RWPE2 (cell line): ENCODE data around the gene CES1.
"Not testable (repeated sequence)": the region's sequence is repeated elsewhere in the genome, so short reads cannot be mapped to it uniquely, and the experiment has no call there.

Experiments used
- ATAC-seq: fragments of 200-7000 bp; cut with Tn5 transposase; 3 replicates; pipeline ENCODE4 v1.9.1; 2021; ENCODE audit warnings: low read depth
- DNase-seq: peaks from one replicate; pipeline ENCODE4 v3.0.0-alpha.2; 2020; ENCODE audit warnings: low spot score
- H3K27ac ChIP-seq: fragments of 450-650 bp; 2 replicates; pipeline ENCODE4 v1.5.1; 2017; ENCODE audit warnings: mild to moderate bottlenecking; ENCODE audit not compliant: poor library complexity, severe bottlenecking
- H3K27me3 ChIP-seq: fragments of 250-450 bp; sonication (Bioruptor Pico); 2 replicates; pipeline ENCODE4 v1.5.1; 2021; ENCODE audit warnings: mild to moderate bottlenecking, moderate library complexity; ENCODE audit not compliant: insufficient read depth, poor library complexity, severe bottlenecking
- H3K36me3 ChIP-seq: fragments of 250-450 bp; sonication (Bioruptor Pico); 2 replicates; pipeline ENCODE4 v1.5.1; 2020; ENCODE audit warnings: low read depth, mild to moderate bottlenecking, moderate library complexity
- H3K4me1 ChIP-seq: fragments of 250-450 bp; sonication (Bioruptor Pico); 2 replicates; pipeline ENCODE4 v1.5.1; 2021; ENCODE audit warnings: mild to moderate bottlenecking, moderate library complexity; ENCODE audit not compliant: insufficient read depth, poor library complexity, severe bottlenecking
- H3K4me3 ChIP-seq: fragments of 250-450 bp; sonication (Bioruptor Pico); 2 replicates; pipeline ENCODE4 v1.5.1; 2021; ENCODE audit warnings: mild to moderate bottlenecking, moderate library complexity; ENCODE audit not compliant: severe bottlenecking
- H3K9me3 ChIP-seq: fragments of 250-450 bp; sonication (Bioruptor Pico); 2 replicates; pipeline ENCODE4 v1.5.1; 2021; ENCODE audit warnings: mild to moderate bottlenecking, moderate library complexity; ENCODE audit not compliant: severe bottlenecking
- CTCF ChIP-seq: fragments of 450-650 bp; IDR thresholded peaks from one replicate; pipeline ENCODE4 v1.5.1; 2017; ENCODE audit warnings: mild to moderate bottlenecking, moderate library complexity; ENCODE audit not compliant: poor library complexity, severe bottlenecking

Gene CES1

GRCh38 chr16:55834049-55834448 is 1.2 kb upstream of the CES1 start:
- TF ChIP-seq CTCF: no peak
- no peaks in the 10 kb centered on the region for H3K27me3 ChIP-seq
- ATAC-seq (no peak), DNase-seq (no peak)
- H3K4me1 ChIP-seq: no peaks in the 10 kb centered on the region
- no peak overlapping the region for H3K27ac ChIP-seq
- H3K9me3 ChIP-seq: no peaks in the 10 kb centered on the region
- no peak overlapping the region for H3K4me3 ChIP-seq
- H3K36me3 ChIP-seq: no peaks in the 10 kb centered on the region

GRCh38 chr16:55832425-55832772 is 497 bp downstream of the CES1 start:
- no peaks in the 10 kb centered on the region for H3K36me3 ChIP-seq
- H3K4me1 ChIP-seq: no peaks in the 10 kb centered on the region
- no peak overlapping the region for H3K27ac ChIP-seq
- DNase-seq (no peak), ATAC-seq (no peak)
- TF ChIP-seq CTCF: no peak
- no peaks in the 10 kb centered on the region for H3K27me3 ChIP-seq
- H3K4me3 ChIP-seq: no peak overlapping the region
- no peaks in the 10 kb centered on the region for H3K9me3 ChIP-seq

GRCh38 chr16:55830658-55831294 is 2.1 kb downstream of the CES1 start:
- Histone ChIP-seq H3K4me3 (no peak overlapping the region), H3K36me3 (no peaks in the 10 kb centered on the region), H3K27ac (no peak overlapping the region), H3K4me1 (no peaks in the 10 kb centered on the region), H3K27me3 (no peaks in the 10 kb centered on the region), H3K9me3 (no peaks in the 10 kb centered on the region)
- no peak for TF ChIP-seq CTCF
- DNase-seq: no peak
- no peak for ATAC-seq

GRCh38 chr16:55829232-55829631 is 3.7 kb downstream of the CES1 start:
- ATAC-seq, H3K27me3 ChIP-seq: not testable (repeated sequence)

DNA sequence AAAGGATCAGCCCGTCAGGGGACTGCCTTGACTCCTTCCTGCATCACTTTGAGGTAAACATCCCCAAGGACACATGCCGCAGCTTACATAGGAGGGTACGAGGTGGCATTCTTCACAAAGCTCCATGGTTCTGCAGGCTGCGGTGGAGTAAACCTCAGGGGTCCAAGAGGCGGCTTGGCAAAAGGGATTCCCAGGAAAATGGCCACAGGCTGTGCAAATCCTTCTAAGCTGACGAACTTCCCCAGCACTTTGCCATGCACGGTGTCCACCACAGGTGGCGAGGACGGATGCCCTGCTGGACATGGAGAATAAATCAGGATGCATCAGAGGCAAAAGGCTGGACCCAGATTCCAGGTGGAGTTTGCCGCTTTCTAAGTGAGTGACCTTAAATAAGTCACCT is 4.2 kb downstream of the CES1 start:
- ATAC-seq: no peak
- no peak for DNase-seq
- no peak for TF ChIP-seq CTCF
- H3K27ac ChIP-seq: no peak overlapping the region
- H3K4me1 ChIP-seq: no peaks in the 10 kb centered on the region
- no peaks in the 10 kb centered on the region for H3K9me3 ChIP-seq
- H3K27me3 ChIP-seq: no peaks in the 10 kb centered on the region
- no peak overlapping the region for H3K4me3 ChIP-seq
- H3K36me3 ChIP-seq: no peaks in the 10 kb centered on the region

More at GRCh38 chr16:55829232-55829631, 3.7 kb downstream of the CES1 start:
- H3K27ac ChIP-seq, H3K36me3 ChIP-seq, H3K4me3 ChIP-seq, H3K4me1 ChIP-seq, H3K9me3 ChIP-seq, DNase-seq: not testable (repeated sequence)
